A172 (cell line): ENCODE data around the gene EHF. TPM values are rescaled to one million over a fixed set of nuclear protein-coding genes. Genes with fewer than 3 reads are reported as not detected.
A peak's percentile ranks its signal among the peaks of the same experiment; 100 is the strongest.

Source experiments
- DNase-seq: peaks from one replicate; pipeline ENCODE4 v3.0.0-alpha.2; 2015; ENCODE audit warnings: low spot score
- total RNA-seq: library from RNA; depleted of rRNA; stranded (reverse); fragments of >200 nt; shearing (Covaris generic); gene quantifications from 2 replicates; pipeline ENCODE4 v1.2.3, GENCODE V29; 2014

The EHF gene
- total RNA-seq, 1 experiment from 2014 or later = not detected

- no peak for DNase-seq
These were observed 18.6 kb upstream of the EHF start for GRCh38 chr11:34602245-34602644.

GRCh38 chr11:34603129-34604001, 17.5 kb upstream of the EHF start:
- no peak for DNase-seq

- DNase-seq = no peak
These were observed 16.7 kb upstream of the EHF start for GRCh38 chr11:34604145-34604544.

- no peak for DNase-seq
These were observed 16.0 kb upstream of the EHF start for GRCh38 chr11:34604911-34605310.

- DNase-seq = no peak
These were observed 15.2 kb upstream of the EHF start for GRCh38 chr11:34605481-34606325.

- no peak for DNase-seq
These were observed 14.4 kb upstream of the EHF start for GRCh38 chr11:34606326-34607120.

- no peak for DNase-seq
These were observed 11.6 kb upstream of the EHF start for GRCh38 chr11:34609187-34609751.

GRCh38 chr11:34609850-34610249, 11.0 kb upstream of the EHF start:
- DNase-seq = peak; percentile 38

GRCh38 chr11:34610324-34611041, 10.4 kb upstream of the EHF start:
- DNase-seq = no peak

- no peak for DNase-seq
These were observed 7.9 kb upstream of the EHF start for GRCh38 chr11:34613015-34613414.

- DNase-seq = no peak
These were observed 7.3 kb upstream of the EHF start for GRCh38 chr11:34613552-34614056.

GRCh38 chr11:34614344-34615104, 6.4 kb upstream of the EHF start:
- DNase-seq = no peak

GRCh38 chr11:34616086-34616485, 4.8 kb upstream of the EHF start:
- DNase-seq = no peak

- DNase-seq = no peak
These were observed 3.9 kb upstream of the EHF start for GRCh38 chr11:34616830-34617504.

GRCh38 chr11:34618406-34618805, 2.5 kb upstream of the EHF start:
- no peak for DNase-seq

GRCh38 chr11:34619062-34619516, 1.8 kb upstream of the EHF start:
- no peak for DNase-seq

GRCh38 chr11:34620202-34620601, 691 bp upstream of the EHF start:
- DNase-seq = no peak

GRCh38 chr11:34621876-34622275, 983 bp downstream of the EHF start:
- DNase-seq = no peak

GRCh38 chr11:34623463-34623862, 2.6 kb downstream of the EHF start:
- no peak for DNase-seq
